Occipital lobe (tissue), 2 donors: Measurements from ENCODE around the gene NUAK2. TPM values are rescaled to one million over a fixed set of nuclear protein-coding genes. Genes with fewer than 3 reads are reported as not detected.

Experiments
- DNase-seq: peaks from one replicate; lab custom pipeline; 2025; lab: John Stamatoyannopoulos, UW
- total RNA-seq: library from RNA; depleted of rRNA; stranded (reverse); fragments of >200 nt; gene quantifications from one replicate; pipeline ENCODE4 v1.2.3, GENCODE V29; 2014

Gene NUAK2
- total RNA-seq, 1 donor from 2014 or later = 1.1 TPM

- no peak for DNase-seq
These were observed 46.4 kb downstream of the NUAK2 start for GRCh38 chr1:205275133-205275532.

- no peak for DNase-seq
These were observed 47.4 kb downstream of the NUAK2 start for GRCh38 chr1:205274041-205274691.

GRCh38 chr1:205273551-205273982, 48.0 kb downstream of the NUAK2 start:
- DNase-seq = peak; percentile 67

- DNase-seq = no peak
These were observed 49.0 kb downstream of the NUAK2 start for GRCh38 chr1:205272536-205272935.

GRCh38 chr1:205271745-205272144, 49.8 kb downstream of the NUAK2 start:
- no peak for DNase-seq

GRCh38 chr1:205271277-205271676, 50.3 kb downstream of the NUAK2 start:
- no peak for DNase-seq

GRCh38 chr1:205270764-205271163, 50.8 kb downstream of the NUAK2 start:
- peak; percentile 59 for DNase-seq

GRCh38 chr1:205270271-205270670, 51.3 kb downstream of the NUAK2 start:
- no peak for DNase-seq

GRCh38 chr1:205269711-205270110, 51.8 kb downstream of the NUAK2 start:
- no peak for DNase-seq

GRCh38 chr1:205268846-205269680, 52.5 kb downstream of the NUAK2 start:
- no peak for DNase-seq

GRCh38 chr1:205267306-205267902, 54.1 kb downstream of the NUAK2 start:
- DNase-seq = no peak

- DNase-seq = no peak
These were observed 54.8 kb downstream of the NUAK2 start for GRCh38 chr1:205266611-205267305.

GRCh38 chr1:205263580-205264190, 57.9 kb downstream of the NUAK2 start:
- DNase-seq = no peak

GRCh38 chr1:205262731-205263171, 58.8 kb downstream of the NUAK2 start:
- no peak for DNase-seq

- no peak for DNase-seq
These were observed 59.4 kb downstream of the NUAK2 start for GRCh38 chr1:205261946-205262691.

- no peak for DNase-seq
These were observed 60.4 kb downstream of the NUAK2 start for GRCh38 chr1:205260948-205261732.

GRCh38 chr1:205259998-205260397, 61.5 kb downstream of the NUAK2 start:
- no peak for DNase-seq

- DNase-seq = no peak
These were observed 62.2 kb downstream of the NUAK2 start for GRCh38 chr1:205259324-205259832.

- DNase-seq = peak; percentile 66
These were observed 62.8 kb downstream of the NUAK2 start for GRCh38 chr1:205258719-205259118.
